ENCODE measurements around the gene ZNF180. TPM values are rescaled to one million over a fixed set of nuclear protein-coding genes. Genes with fewer than 3 reads are reported as not detected.
"Not testable (repeated sequence)": the region's sequence is repeated elsewhere in the genome, so short reads cannot be mapped to it uniquely, and the experiment has no call there.

Gene ZNF180
- total RNA-seq, 1 donor from 2014 or later: 10.9 TPM

DNA sequence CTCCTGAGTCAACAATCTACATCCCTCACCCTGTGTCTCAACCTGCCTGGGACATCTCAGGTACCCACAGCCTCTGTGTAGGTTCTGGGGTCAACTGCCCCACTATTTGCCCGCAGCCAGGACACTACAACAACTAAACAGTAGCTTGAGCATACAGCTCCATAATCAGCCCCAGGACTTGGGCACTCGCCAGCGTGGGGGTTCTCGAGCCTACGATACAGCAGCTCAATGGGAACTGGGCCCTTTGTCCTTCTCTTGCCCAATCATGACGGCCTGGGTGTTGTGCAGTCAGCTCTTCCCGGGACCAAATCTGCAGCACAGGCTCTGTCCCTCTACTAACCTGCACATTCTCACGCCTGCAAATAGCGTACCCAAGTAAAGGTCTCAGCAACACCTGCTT, 1.3 kb downstream of the ZNF180 start:
- intact Hi-C loops (cut with DNase I): no loop called here
- no peaks in the 10 kb centered on the region for H3K27me3 ChIP-seq
- DNase-seq (ENCODE audit: low spot score in 2 of 2): no peak
- peak overlapping the region; percentile 78 to 92 for H3K4me3 ChIP-seq
- H3K4me1 ChIP-seq: peaks cover 0 to 7% of the 10 kb centered on the region in 2 donors
- peaks cover 34 to 39% of the 10 kb centered on the region in 2 donors for H3K36me3 ChIP-seq
- peaks cover 30 to 57% of the 10 kb centered on the region in 2 donors for H3K9me3 ChIP-seq
- no peak overlapping the region for H3K27ac ChIP-seq
- TF ChIP-seq, protein P1, sequence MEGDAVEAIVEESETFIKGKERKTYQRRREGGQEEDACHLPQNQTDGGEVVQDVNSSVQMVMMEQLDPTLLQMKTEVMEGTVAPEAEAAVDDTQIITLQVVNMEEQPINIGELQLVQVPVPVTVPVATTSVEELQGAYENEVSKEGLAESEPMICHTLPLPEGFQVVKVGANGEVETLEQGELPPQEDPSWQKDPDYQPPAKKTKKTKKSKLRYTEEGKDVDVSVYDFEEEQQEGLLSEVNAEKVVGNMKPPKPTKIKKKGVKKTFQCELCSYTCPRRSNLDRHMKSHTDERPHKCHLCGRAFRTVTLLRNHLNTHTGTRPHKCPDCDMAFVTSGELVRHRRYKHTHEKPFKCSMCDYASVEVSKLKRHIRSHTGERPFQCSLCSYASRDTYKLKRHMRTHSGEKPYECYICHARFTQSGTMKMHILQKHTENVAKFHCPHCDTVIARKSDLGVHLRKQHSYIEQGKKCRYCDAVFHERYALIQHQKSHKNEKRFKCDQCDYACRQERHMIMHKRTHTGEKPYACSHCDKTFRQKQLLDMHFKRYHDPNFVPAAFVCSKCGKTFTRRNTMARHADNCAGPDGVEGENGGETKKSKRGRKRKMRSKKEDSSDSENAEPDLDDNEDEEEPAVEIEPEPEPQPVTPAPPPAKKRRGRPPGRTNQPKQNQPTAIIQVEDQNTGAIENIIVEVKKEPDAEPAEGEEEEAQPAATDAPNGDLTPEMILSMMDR (IDR thresholded peaks at IDR 0.05): no peak

DNA sequence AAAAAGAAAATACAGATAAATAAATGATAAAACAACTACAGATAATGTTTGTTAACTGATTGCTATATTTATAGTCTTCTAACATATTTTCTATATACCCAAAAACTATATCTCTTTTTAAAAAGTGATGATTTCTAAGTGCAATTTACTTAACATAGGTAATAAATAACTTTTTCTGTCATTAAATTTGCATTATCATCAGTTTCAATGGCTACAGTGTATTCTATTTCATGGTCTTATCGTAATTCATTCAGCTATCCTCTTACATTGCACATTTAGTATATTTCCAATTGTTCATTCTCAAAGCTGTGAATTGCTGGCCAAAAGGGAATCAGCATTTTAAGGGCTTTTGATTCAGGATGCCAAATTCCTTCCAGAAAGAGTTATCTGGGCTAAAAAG, 3.6 kb downstream of the ZNF180 start:
- no peak overlapping the region for H3K4me3 ChIP-seq
- TF ChIP-seq, protein P1 (IDR thresholded peaks at IDR 0.05): no peak
- DNase-seq (ENCODE audit: low spot score in 2 of 2): no peak
- peaks cover 0 to 7% of the 10 kb centered on the region in 2 donors for H3K4me1 ChIP-seq
- peaks cover 51 to 79% of the 10 kb centered on the region in 2 donors for H3K9me3 ChIP-seq
- H3K27ac ChIP-seq: no peak overlapping the region
- no peaks in the 10 kb centered on the region for H3K27me3 ChIP-seq
- peaks cover 57 to 61% of the 10 kb centered on the region in 2 donors for H3K36me3 ChIP-seq
- intact Hi-C loops (cut with DNase I): no loop called here

- peaks cover 93 to 100% of the 10 kb centered on the region in 2 donors for H3K9me3 ChIP-seq
- TF ChIP-seq, protein P1 (IDR thresholded peaks at IDR 0.05): no peak
- no peak overlapping the region for H3K27ac ChIP-seq
- peaks cover 71 to 73% of the 10 kb centered on the region in 2 donors for H3K36me3 ChIP-seq
- H3K4me1 ChIP-seq: no peaks in the 10 kb centered on the region
- no peak for DNase-seq (ENCODE audit: low spot score in 2 of 2)
- H3K27me3 ChIP-seq: no peaks in the 10 kb centered on the region
- peak overlapping the region in 1 of 2 donors; percentile 7 for H3K4me3 ChIP-seq
- intact Hi-C loops (cut with DNase I): no loop called here
Measured at GRCh38 chr19:44476559-44477408, 23.5 kb downstream of the ZNF180 start.

DNA sequence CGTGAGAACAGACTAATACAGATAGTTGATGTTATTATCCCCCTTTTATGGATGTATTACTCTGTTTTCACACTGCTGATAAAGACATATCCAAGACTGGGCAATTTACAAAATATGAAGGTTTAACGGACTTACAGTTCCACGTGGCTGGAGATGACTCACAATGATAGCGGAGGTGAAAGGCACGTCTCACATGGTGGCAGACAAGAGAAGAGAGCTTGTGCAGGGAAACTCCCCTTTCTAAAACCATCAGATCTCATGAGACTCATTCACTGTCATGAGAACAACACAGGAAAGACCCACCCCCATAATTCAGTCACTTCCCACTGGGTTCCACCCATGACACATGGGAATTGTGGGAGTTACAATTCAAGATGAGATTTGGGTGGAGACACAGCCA, 31.6 kb downstream of the ZNF180 start:
- intact Hi-C loops (cut with DNase I); H3K27ac ChIP-seq; DNase-seq (ENCODE audit: low spot score in 2 of 2); H3K4me1 ChIP-seq; H3K4me3 ChIP-seq; H3K27me3 ChIP-seq; H3K36me3 ChIP-seq: not testable (repeated sequence)
- peaks cover 54 to 73% of the 10 kb centered on the region in 2 donors for H3K9me3 ChIP-seq

DNA sequence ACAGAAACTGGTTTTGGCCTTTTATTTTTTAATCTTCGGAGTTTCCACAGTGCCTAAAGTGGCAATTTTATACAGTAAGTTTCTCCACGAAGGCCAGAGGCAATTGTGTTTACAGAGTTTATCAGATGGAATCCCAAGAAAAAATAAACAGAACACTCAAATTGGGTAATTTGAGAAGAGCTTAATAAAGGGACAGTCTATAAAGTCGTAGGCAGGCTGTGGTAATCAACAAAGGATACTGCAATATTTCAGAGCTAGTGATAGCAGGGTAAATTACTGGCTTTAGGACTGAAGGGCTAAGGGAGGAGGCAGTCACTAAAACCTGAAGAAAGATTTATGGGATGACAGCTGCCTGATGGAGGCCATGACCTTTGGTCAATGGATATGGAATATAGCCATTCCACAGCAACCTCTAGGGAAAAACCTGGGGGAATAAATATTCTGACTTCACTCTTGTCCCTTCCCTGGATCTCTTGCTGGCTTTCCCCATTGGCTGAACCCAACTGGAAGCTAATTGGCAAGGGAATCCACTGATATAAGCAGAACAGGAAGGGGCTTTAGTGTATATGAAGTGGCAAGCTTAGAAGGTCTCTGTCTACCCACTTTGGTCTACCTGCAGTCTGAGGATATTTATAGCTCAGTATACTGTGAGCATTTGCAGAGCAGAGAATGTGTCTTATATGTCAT, 37.6 kb downstream of the ZNF180 start:
- H3K27me3 ChIP-seq; DNase-seq (ENCODE audit: low spot score in 2 of 2); H3K4me3 ChIP-seq; intact Hi-C loops (cut with DNase I); H3K36me3 ChIP-seq; H3K4me1 ChIP-seq; H3K27ac ChIP-seq: not testable (repeated sequence)
- H3K9me3 ChIP-seq: peaks cover 22 to 41% of the 10 kb centered on the region in 2 donors

- intact Hi-C loops (cut with DNase I); H3K27ac ChIP-seq; DNase-seq (ENCODE audit: low spot score in 2 of 2); H3K4me3 ChIP-seq; H3K4me1 ChIP-seq; H3K36me3 ChIP-seq; H3K27me3 ChIP-seq: not testable (repeated sequence)
- H3K9me3 ChIP-seq: peaks cover 7 to 35% of the 10 kb centered on the region in 2 donors
Measured at GRCh38 chr19:44456016-44456415, 44.3 kb downstream of the ZNF180 start.

GRCh38 chr19:44455100-44455499, 45.2 kb downstream of the ZNF180 start:
- H3K9me3 ChIP-seq: peaks cover 7 to 35% of the 10 kb centered on the region in 2 donors
- H3K4me1 ChIP-seq: no peaks in the 10 kb centered on the region
- intact Hi-C loops (cut with DNase I): no loop called here
- H3K27me3 ChIP-seq: no peaks in the 10 kb centered on the region
- TF ChIP-seq, protein P1 (IDR thresholded peaks at IDR 0.05): no peak
- H3K27ac ChIP-seq: no peak overlapping the region
- H3K36me3 ChIP-seq: no peaks in the 10 kb centered on the region
- no peak for DNase-seq (ENCODE audit: low spot score in 2 of 2)
- no peak overlapping the region for H3K4me3 ChIP-seq
